ENCODE measurements around the gene OAS3.
A peak's percentile ranks its signal among the peaks of the same experiment; 100 is the strongest.
"Not testable (repeated sequence)": the region's sequence is repeated elsewhere in the genome, so short reads cannot be mapped to it uniquely, and the experiment has no call there.

The OAS3 gene

DNA sequence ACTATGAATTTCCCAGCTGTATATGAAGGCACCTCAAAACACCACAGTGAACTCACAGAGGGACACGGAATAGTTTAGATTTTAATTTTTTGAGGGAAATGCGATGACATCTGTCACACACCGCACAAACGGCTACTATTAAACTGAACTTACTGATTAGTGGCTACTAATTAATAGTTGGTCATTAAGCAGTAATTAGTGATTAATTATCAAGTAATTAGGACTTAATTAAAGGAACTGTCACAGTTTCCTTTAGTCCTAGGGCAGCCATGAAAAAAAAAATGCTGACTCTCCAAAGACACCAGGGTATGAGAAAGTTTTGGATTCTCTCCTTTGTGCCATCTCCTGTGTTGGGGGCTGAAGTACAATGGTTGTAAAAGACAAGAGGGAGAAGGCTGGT, 28.6 kb upstream of the OAS3 start:
- Histone ChIP-seq H3K4me1 (ENCODE audit: insufficient read depth, low read length, poor library complexity, severe bottlenecking) (peaks cover 36% of the 10 kb centered on the region), H2AFZ (ENCODE audit: low read length) (no peak overlapping the region), H4K20me1 (ENCODE audit: insufficient read depth, low read length, poor library complexity, severe bottlenecking) (no peaks in the 10 kb centered on the region), H3F3A (ENCODE audit: low read depth) (no peaks in the 10 kb centered on the region), H3K79me2 (ENCODE audit: insufficient read depth, low read length) (no peaks in the 10 kb centered on the region), H3K9me3 (ENCODE audit: insufficient read depth, low read depth, low read length) (peaks cover 13% of the 10 kb centered on the region; the same call in 1 of the 2 replicates), H3K9me2 (replicated peaks; ENCODE audit: low read depth, low read length) (no peaks in the 10 kb centered on the region), H3K4me2 (ENCODE audit: low read depth, low read length, poor library complexity, severe bottlenecking) (peak overlapping the region; percentile 91), H3K36me3 (ENCODE audit: insufficient read depth, low read length) (no peaks in the 10 kb centered on the region), H3K27me3 (ENCODE audit: insufficient read depth, low read length, poor library complexity, severe bottlenecking) (no peaks in the 10 kb centered on the region), H3K9ac (ENCODE audit: low read depth, low read length, poor library complexity, severe bottlenecking) (no peak overlapping the region), H3K4me3 (ENCODE audit: low read length, poor library complexity, severe bottlenecking) (no peak overlapping the region)
- TF ChIP-seq, protein P1, sequence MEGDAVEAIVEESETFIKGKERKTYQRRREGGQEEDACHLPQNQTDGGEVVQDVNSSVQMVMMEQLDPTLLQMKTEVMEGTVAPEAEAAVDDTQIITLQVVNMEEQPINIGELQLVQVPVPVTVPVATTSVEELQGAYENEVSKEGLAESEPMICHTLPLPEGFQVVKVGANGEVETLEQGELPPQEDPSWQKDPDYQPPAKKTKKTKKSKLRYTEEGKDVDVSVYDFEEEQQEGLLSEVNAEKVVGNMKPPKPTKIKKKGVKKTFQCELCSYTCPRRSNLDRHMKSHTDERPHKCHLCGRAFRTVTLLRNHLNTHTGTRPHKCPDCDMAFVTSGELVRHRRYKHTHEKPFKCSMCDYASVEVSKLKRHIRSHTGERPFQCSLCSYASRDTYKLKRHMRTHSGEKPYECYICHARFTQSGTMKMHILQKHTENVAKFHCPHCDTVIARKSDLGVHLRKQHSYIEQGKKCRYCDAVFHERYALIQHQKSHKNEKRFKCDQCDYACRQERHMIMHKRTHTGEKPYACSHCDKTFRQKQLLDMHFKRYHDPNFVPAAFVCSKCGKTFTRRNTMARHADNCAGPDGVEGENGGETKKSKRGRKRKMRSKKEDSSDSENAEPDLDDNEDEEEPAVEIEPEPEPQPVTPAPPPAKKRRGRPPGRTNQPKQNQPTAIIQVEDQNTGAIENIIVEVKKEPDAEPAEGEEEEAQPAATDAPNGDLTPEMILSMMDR (conservative IDR thresholded peaks at IDR 0.05; ENCODE audit: low read length): no peak
- TF ChIP-seq EZH2phosphoT487 (IDR thresholded peaks at IDR 0.05; ENCODE audit: borderline replicate concordance): no peak

DNA sequence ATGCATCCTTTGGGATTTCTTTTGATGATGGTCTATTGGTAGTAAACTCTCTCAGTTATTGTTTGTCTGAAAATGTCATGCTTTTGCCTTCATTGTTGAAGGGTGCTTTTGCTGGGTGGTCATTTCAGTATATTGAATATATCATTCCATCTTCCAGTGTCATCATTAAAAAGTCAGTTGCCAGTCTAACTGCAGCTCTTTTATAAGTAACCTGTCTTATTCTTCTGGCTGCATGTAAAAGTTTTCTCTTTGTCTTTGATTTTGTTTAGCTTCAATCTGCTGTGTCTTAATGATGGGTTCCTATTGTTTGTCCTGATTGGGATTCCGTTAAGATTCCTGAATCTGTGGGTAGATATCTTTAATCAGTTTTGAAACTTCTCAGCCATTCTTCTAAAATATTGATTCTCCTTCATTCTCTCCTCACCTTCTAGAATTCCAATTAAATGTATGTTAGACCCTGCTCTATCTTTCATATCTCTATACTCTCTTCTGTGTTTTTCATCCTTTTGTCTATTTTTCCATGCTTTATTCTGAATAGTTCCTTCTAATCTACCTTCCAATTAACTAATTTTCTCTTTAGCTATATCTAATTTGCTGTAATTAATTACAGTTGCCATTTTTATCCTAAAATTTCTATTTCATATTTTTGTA, 25.1 kb upstream of the OAS3 start:
- Histone ChIP-seq H3K4me1 (ENCODE audit: insufficient read depth, low read length, poor library complexity, severe bottlenecking) (peaks cover 12% of the 10 kb centered on the region), H3K79me2 (ENCODE audit: insufficient read depth, low read length) (no peaks in the 10 kb centered on the region), H3F3A (ENCODE audit: low read depth) (no peaks in the 10 kb centered on the region), H3K9ac (ENCODE audit: low read depth, low read length, poor library complexity, severe bottlenecking) (no peak overlapping the region), H2AFZ (ENCODE audit: low read length) (no peak overlapping the region), H4K20me1 (ENCODE audit: insufficient read depth, low read length, poor library complexity, severe bottlenecking) (no peaks in the 10 kb centered on the region), H3K27me3 (ENCODE audit: insufficient read depth, low read length, poor library complexity, severe bottlenecking) (no peaks in the 10 kb centered on the region), H3K4me3 (ENCODE audit: low read length, poor library complexity, severe bottlenecking) (no peak overlapping the region), H3K9me2 (replicated peaks; ENCODE audit: low read depth, low read length) (no peaks in the 10 kb centered on the region), H3K36me3 (ENCODE audit: insufficient read depth, low read length) (no peaks in the 10 kb centered on the region), H3K9me3 (ENCODE audit: insufficient read depth, low read depth, low read length) (peaks cover 13% of the 10 kb centered on the region; the same call in 1 of the 2 replicates), H3K4me2 (ENCODE audit: low read depth, low read length, poor library complexity, severe bottlenecking) (no peak overlapping the region)
- TF ChIP-seq, protein P1 (conservative IDR thresholded peaks at IDR 0.05; ENCODE audit: low read length): no peak
- TF ChIP-seq EZH2phosphoT487 (IDR thresholded peaks at IDR 0.05; ENCODE audit: borderline replicate concordance): no peak

DNA sequence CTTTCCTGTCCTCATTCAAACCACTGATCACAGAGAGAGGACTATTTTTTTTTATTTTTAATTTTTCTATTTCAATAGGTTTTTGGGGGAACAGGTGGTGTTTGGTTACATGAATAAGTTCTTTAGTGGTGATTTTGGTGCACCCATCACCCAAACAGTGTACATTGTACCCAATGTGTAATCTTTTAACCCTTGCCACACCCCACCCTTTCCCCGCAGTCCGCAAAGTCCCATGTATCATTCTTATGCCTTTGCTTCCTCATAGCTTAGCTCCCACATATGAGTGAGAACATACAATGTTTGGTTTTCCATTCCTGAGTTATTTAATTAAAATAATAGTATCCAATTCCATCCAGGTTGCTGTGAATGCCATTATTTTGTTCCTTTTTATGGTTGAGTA, 24.4 kb upstream of the OAS3 start:
- H3K9me2 ChIP-seq (replicated peaks; ENCODE audit: low read depth, low read length); H3K9ac ChIP-seq (ENCODE audit: low read depth, low read length, poor library complexity, severe bottlenecking); H3K79me2 ChIP-seq (ENCODE audit: insufficient read depth, low read length); H3F3A ChIP-seq (ENCODE audit: low read depth); H3K4me1 ChIP-seq (ENCODE audit: insufficient read depth, low read length, poor library complexity, severe bottlenecking); H2AFZ ChIP-seq (ENCODE audit: low read length); H3K27me3 ChIP-seq (ENCODE audit: insufficient read depth, low read length, poor library complexity, severe bottlenecking); H3K4me2 ChIP-seq (ENCODE audit: low read depth, low read length, poor library complexity, severe bottlenecking); H3K36me3 ChIP-seq (ENCODE audit: insufficient read depth, low read length); H3K4me3 ChIP-seq (ENCODE audit: low read length, poor library complexity, severe bottlenecking); H4K20me1 ChIP-seq (ENCODE audit: insufficient read depth, low read length, poor library complexity, severe bottlenecking): not testable (repeated sequence)
- peaks cover 13% of the 10 kb centered on the region; the same call in 1 of the 2 replicates for H3K9me3 ChIP-seq (ENCODE audit: insufficient read depth, low read depth, low read length)

DNA sequence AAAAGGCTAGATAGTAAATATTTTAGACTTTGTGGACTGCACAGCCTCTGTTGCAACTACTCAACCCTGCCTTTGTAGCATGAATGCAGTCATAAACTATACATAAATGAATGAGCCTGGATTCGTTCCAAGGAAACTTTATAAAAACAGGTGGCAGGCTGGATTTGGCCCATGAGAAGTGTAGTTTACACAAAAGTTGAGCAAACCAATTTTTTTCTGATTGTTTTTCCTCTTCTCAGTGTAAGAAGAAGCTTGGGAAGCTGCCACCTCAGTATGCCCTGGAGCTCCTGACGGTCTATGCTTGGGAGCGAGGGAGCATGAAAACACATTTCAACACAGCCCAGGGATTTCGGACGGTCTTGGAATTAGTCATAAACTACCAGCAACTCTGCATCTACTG, 22.0 kb upstream of the OAS3 start:
- no peaks in the 10 kb centered on the region for H4K20me1 ChIP-seq (ENCODE audit: insufficient read depth, low read length, poor library complexity, severe bottlenecking)
- no peaks in the 10 kb centered on the region for H3K27me3 ChIP-seq (ENCODE audit: insufficient read depth, low read length, poor library complexity, severe bottlenecking)
- TF ChIP-seq, protein P1 (conservative IDR thresholded peaks at IDR 0.05; ENCODE audit: low read length): no peak
- TF ChIP-seq EZH2phosphoT487 (IDR thresholded peaks at IDR 0.05; ENCODE audit: borderline replicate concordance): no peak
- no peak overlapping the region for H3K9ac ChIP-seq (ENCODE audit: low read depth, low read length, poor library complexity, severe bottlenecking)
- peaks cover 13% of the 10 kb centered on the region; the same call in 1 of the 2 replicates for H3K9me3 ChIP-seq (ENCODE audit: insufficient read depth, low read depth, low read length)
- no peak overlapping the region for H2AFZ ChIP-seq (ENCODE audit: low read length)
- H3K36me3 ChIP-seq (ENCODE audit: insufficient read depth, low read length): no peaks in the 10 kb centered on the region
- no peak overlapping the region for H3K4me2 ChIP-seq (ENCODE audit: low read depth, low read length, poor library complexity, severe bottlenecking)
- H3K4me1 ChIP-seq (ENCODE audit: insufficient read depth, low read length, poor library complexity, severe bottlenecking): no peaks in the 10 kb centered on the region
- H3F3A ChIP-seq (ENCODE audit: low read depth): no peaks in the 10 kb centered on the region
- H3K4me3 ChIP-seq (ENCODE audit: low read length, poor library complexity, severe bottlenecking): no peak overlapping the region
- H3K9me2 ChIP-seq (replicated peaks; ENCODE audit: low read depth, low read length): no peaks in the 10 kb centered on the region
- H3K79me2 ChIP-seq (ENCODE audit: insufficient read depth, low read length): no peaks in the 10 kb centered on the region
